Coronary artery (tissue), 2 donors: Measurements from ENCODE around the gene DNAAF5.

Experiments
- DNase-seq: peaks from one replicate; pipeline ENCODE4 v3.0.0-alpha.2; 2017; ENCODE audit warnings: low spot score
- H3K27ac ChIP-seq, 2 donors: fragments of 200-600 bp; sonication (generic); one replicate each; pipeline ENCODE4 v1.5.1; 2016 to 2019
- H3K4me3 ChIP-seq: fragments of 200-600 bp; sonication (generic); 2 replicates; pipeline ENCODE4 v1.5.1; 2016; ENCODE audit warnings: mild to moderate bottlenecking, moderate library complexity
- TF ChIP-seq, protein P1 (sequence below): fragments of 200-600 bp; sonication (generic); IDR thresholded peaks from one replicate; pipeline ENCODE4 v1.5.1; 2019; ENCODE audit warnings: antibody characterized with exemption

The DNAAF5 gene

GRCh38 chr7:713488-714230 is 12.8 kb upstream of the DNAAF5 start:
- TF ChIP-seq, protein P1, sequence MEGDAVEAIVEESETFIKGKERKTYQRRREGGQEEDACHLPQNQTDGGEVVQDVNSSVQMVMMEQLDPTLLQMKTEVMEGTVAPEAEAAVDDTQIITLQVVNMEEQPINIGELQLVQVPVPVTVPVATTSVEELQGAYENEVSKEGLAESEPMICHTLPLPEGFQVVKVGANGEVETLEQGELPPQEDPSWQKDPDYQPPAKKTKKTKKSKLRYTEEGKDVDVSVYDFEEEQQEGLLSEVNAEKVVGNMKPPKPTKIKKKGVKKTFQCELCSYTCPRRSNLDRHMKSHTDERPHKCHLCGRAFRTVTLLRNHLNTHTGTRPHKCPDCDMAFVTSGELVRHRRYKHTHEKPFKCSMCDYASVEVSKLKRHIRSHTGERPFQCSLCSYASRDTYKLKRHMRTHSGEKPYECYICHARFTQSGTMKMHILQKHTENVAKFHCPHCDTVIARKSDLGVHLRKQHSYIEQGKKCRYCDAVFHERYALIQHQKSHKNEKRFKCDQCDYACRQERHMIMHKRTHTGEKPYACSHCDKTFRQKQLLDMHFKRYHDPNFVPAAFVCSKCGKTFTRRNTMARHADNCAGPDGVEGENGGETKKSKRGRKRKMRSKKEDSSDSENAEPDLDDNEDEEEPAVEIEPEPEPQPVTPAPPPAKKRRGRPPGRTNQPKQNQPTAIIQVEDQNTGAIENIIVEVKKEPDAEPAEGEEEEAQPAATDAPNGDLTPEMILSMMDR = no peak
- Histone ChIP-seq H3K27ac (no peak overlapping the region), H3K4me3 (no peak overlapping the region)
- no peak for DNase-seq

DNA sequence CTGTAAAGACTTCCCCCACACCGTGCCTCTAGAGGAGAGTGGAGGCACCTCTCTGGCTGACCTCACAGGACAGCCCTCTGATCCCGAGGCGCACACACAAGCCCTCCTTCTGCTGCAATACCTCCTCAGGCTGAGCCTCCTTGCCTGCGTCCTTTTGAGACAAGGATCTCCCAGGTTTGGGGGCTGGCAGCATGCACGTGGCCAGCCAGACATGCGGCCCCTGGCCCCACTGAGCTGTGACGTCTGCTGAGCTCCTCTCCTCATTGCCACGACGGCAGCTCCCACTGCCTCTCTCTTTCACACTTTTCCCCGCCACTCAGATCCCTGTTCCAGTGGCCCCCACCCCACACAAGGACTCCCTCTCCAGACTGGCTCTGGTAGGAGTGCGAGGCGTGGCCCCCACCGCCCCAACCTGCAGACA is 12.2 kb upstream of the DNAAF5 start:
- H3K27ac ChIP-seq = no peak overlapping the region
- H3K4me3 ChIP-seq = no peak overlapping the region
- TF ChIP-seq, protein P1 = no peak
- DNase-seq = no peak

- TF ChIP-seq, protein P1 = no peak
- Histone ChIP-seq H3K4me3 (no peak overlapping the region), H3K27ac (no peak overlapping the region)
- no peak for DNase-seq
Observed at GRCh38 chr7:716222-716621, 10.3 kb upstream of the DNAAF5 start.

GRCh38 chr7:716636-717035 is 9.9 kb upstream of the DNAAF5 start:
- H3K27ac ChIP-seq = no peak overlapping the region

GRCh38 chr7:721619-722248 is 4.8 kb upstream of the DNAAF5 start:
- TF ChIP-seq, protein P1 = no peak
- no peak for DNase-seq
- Histone ChIP-seq H3K4me3 (no peak overlapping the region), H3K27ac (no peak overlapping the region)

More at GRCh38 chr7:716636-717035, 9.9 kb upstream of the DNAAF5 start:
- TF ChIP-seq, protein P1 = no peak
- no peak for DNase-seq
- no peak overlapping the region for H3K4me3 ChIP-seq

GRCh38 chr7:723541-723940 is 3.0 kb upstream of the DNAAF5 start:
- DNase-seq = no peak

More at GRCh38 chr7:723541-723940, 3.0 kb upstream of the DNAAF5 start:
- TF ChIP-seq, protein P1 = no peak
- H3K27ac ChIP-seq = no peak overlapping the region
- no peak overlapping the region for H3K4me3 ChIP-seq
